NCI-H128 (cell line): Measurements from ENCODE around the gene GSTM2.

Experiments used
- DNase-seq: peaks from one replicate; lab custom pipeline; 2025; ENCODE audit not compliant: unreplicated experiment; lab: John Stamatoyannopoulos, UW

Gene GSTM2

DNA sequence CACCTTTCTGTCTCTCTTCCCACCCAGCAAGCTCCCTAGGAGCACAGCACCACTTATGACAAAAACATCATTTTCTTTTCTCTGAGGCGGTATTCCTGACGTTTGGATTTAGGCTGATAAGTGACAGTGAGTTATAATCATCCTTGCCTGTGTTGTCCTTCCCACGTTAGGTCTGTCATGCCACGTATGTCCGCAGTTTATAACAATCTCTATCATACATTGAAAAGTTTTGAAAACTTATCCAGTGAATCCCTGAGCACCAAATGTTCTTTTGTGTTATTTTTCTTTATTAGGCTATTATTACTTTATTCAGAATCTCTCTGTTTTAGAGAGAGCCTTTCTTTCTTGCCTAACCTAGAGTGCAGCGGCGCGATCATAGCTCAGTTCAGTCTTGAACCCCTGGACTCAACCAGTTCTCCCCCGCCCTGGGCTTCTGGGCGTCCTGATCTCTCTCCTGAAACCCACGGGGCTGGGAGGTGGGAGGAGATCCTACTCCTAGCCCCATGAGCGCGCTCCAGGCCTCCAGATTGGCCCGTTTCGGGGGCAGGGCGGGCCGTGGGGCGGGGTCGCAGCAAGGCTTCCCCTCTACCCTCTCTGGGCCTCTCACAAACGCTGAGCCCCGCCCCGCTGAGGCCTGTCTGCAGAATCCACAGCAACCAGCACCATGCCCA lies at the start of gene GSTM2:
GSTM2 (plus strand) TSS at position 606 of the 671 bp plus-strand sequence; CDS start at position 665, 59 bp downstream.
- DNase-seq, result no peak

DNA sequence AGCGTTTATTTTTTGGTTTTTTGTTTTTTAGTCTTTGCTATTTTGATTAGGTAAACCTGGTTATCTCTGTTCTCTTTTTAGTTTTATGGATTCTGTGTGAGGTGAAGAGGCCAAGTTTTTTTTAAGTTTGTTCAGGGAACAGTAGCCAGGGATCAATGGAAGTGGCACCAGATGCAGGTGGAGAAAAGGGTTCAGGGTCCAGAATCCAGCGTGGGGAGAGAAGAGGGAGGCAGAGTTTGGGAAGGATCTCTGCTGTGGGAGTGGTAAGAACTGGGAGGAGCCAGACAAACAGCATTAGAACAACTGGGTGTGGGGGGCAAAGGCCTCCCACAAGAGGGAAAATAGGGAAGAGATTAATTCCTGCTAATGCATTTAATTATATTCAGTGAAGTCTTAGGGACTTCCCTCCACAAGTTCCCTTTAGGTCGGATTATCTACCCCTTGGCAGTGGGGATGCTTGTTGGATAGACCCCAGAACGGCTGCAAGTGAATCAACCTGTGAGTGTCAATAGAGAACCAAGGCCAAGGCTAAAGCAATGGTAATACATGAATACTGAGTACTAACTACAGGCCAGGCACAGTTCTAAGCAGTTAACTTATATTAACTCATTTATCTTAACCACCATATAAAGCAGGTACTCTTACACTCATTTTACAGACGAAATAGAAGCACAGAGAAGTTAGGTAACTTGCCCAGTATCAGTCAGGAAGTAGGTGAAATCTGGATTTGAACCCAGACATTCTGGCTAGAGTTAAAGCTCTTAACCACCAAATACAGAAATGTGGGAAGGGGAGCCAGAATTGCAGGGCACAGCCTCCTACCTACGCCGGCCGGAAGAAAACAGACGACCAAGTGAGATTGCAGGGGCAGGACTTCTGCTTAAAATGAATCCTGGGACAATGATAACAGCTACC lies 48.9 kb upstream of the GSTM2 start:
- DNase-seq, result no peak

DNA sequence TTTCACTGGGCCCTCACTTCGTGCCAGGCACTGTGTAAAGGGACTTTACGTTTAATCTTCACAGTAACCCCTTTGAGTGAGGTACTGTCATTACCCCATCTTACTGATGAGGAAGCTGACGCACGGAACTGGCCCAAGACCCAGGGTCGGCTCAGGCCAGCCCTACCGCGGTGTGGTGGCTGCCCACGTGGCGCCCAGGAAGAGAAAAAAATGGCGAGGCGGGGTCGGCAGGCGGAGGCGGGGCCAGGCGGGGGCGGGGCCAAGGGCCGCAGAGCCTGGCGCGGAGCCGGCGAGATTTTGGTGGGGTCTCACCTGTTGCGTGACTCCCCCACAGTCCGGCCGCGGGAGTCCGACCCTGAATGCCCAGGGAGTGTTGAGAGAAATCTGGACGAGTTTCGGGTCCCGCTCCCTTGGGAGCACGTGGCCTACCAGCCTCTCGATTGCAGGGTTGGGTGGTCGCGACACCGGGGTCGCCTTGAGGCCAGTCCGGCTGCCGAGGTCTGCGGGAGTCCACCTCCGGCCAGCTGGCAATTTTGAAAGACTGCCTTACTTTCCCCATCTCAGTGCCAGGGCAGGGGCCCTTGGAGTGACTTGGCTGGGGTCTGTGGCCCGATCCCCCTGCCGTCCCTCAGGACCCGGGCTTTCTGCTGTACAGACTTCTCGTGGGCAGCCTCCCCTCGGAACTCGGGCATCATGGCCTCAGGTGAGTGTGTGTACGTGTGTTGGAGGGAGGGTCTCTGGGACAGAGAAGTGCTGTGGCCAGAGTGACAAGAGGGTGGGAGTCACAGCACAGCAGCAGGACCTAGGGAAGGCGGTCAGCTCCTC lies 48.1 kb upstream of the GSTM2 start, which contains the start of the genes AMPD2 and GNAT2:
AMPD2 (plus strand) TSS at position 262 of the 825 bp plus-strand sequence. CDS start 1,339 bp downstream, outside the sequence.
GNAT2 (minus strand) TSS at position 41 of the 825 bp plus-strand sequence. CDS start 6,746 bp downstream, outside the sequence.
- DNase-seq, result no peak

DNA sequence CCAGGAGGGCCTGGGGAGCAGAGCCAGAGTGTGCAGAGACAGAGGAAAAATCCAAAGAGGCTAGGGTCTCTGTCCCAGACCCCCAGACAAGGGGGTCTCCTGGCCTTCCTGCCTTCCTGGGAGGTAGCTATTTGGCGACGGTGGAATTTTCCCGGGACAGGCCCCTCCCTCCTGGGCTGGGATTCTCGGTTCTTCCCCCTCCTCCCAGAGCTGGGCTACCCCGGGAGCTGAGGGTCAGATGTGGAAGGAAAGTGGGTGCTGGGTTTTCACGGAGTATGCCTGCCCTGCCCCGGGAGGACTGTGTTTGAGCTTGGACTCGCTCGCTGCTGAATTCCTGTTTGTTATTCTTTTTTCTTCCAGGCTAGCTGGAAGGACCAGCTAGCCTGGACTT lies 47.5 kb upstream of the GSTM2 start:
- DNase-seq, result no peak

DNA sequence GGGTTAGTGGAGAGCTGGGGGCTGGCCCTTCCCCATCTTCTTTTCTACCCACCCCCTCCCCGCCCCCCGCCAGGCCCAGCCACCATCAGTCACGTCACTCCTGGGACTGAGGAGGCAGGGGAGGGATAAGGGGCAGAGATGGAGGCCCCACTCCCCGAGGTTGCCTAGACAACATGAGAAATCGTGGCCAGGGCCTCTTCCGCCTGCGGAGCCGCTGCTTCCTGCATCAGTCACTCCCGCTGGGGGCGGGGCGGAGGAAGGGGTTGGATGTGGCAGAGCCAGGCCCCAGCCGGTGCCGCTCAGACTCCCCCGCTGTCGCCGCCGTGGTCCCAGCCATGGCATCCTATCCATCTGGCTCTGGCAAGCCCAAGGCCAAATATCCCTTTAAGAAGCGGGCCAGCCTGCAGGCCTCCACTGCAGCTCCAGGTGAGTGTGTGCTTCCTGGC lies 47.0 kb upstream of the GSTM2 start:
- peak; percentile 79 for DNase-seq

DNA sequence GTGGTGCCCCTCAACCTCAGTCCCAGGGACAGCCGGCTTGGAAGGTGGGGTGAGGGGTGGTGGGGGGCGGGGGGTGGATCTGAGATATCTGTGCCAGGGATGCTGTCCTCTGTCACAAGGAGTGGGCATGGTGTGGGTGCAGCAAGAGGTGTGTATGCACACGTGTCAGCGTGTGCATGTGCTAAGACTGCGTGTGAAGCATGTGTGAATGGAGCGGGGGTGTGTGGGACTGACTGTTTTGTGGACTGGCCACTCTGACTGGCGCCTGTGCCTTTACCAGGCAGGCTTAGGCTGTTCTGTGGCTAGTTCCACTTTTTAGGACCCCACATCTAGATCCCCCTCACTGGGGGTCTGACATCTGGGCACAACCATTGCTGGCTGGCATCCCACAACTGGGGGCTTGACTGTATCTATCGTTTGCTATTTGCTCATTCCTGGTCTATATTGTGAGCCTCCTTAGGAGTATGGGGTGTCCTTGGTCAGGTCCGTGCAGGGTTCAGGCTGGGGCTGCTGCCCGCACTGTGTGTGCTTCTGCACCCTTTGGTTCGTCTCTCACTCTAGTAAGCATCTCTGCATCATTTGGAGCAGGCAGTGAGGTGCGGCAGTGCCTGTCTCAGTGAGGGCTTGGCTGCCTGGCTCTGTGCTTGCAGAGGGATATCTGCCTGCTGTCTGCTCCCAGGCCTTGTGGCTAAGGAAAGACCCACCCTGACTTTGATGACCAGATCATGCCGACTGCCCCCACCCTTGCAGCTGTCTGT lies 46.3 kb upstream of the GSTM2 start:
- DNase-seq, result no peak

DNA sequence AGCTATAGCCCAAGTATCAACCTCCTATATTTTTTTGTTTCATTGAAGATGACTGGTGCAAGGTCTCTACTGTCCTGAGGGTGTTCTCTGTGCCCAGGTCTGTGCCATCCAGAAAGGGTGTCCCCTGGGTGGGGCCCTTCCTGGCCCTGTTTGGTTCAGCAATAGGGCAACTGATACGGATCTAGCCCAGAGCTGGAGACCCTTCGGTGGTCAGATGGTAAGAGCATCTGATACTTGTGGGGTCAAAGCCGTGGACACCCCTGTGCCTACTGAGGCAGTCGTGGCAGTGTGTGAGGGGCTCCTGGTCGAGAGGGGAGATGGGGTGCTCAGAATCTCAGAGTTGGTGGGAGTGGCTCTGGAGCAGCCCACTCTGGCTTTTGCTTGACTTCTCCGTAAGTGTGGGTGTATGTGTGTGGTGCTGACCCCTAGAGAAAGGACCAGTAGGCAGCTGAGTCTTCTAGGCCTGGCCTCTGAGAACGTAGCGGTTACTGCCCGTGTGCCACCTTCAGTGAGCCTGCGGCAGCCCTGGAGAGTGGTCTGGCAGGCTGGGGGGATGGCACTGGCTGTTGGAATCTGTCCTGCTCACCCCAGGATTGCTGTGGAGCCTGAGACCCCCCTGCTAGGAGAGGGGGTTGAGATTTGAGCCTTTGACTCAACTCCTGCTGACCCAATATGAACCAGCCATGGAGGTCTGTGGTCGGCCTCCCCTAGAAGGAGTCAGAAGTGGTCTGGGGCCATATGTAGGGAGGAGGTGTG lies 45.5 kb upstream of the GSTM2 start:
- DNase-seq, result no peak

DNA sequence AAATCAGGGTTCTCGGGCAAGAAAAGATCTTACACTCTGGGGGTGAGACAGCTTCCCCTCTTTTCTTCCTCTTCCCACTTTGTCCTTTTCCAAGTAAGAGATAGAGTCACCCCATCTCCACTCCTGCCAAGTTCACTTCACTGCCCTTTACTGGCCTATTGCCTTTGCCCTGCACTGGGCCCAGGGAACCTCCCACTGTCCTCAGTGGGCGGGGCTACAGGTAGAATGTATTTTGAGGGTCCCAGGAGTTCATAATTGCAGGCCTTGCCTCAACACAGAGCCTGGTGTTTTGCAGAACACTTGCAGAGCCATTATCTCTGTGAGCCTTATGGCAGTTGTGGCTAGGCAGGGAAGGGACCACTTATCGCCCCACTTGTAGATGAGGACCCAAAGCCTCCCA lies 45.0 kb upstream of the GSTM2 start:
- DNase-seq, result no peak

DNA sequence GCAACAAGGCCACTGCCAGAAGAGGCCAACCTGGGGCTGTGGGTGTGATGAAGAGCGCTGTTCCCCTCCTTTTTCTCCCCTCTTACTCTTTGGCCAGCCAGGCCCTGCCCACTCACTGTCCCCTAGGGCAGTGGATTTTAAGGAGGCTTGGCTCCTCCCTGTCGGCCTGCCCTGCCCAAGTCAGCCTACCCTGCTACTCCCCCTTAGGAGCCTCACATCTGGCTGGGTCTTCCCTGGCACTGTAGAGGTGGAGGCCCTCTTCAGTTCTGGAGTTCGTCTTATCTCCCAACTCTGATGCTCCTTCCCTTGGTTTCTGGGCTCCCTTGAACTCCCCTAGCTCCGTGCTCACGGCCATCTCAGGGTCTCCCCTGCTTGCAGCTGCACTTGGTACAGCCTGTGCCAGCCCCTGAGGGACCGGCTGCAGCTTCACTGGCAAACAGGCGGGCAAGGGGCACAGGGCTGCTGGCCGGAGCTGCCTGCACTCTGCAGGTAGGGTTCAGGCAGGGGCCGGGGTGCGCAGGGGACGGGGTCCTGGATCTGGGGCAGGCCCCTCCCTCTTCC lies 44.2 kb upstream of the GSTM2 start:
- DNase-seq, result no peak

DNA sequence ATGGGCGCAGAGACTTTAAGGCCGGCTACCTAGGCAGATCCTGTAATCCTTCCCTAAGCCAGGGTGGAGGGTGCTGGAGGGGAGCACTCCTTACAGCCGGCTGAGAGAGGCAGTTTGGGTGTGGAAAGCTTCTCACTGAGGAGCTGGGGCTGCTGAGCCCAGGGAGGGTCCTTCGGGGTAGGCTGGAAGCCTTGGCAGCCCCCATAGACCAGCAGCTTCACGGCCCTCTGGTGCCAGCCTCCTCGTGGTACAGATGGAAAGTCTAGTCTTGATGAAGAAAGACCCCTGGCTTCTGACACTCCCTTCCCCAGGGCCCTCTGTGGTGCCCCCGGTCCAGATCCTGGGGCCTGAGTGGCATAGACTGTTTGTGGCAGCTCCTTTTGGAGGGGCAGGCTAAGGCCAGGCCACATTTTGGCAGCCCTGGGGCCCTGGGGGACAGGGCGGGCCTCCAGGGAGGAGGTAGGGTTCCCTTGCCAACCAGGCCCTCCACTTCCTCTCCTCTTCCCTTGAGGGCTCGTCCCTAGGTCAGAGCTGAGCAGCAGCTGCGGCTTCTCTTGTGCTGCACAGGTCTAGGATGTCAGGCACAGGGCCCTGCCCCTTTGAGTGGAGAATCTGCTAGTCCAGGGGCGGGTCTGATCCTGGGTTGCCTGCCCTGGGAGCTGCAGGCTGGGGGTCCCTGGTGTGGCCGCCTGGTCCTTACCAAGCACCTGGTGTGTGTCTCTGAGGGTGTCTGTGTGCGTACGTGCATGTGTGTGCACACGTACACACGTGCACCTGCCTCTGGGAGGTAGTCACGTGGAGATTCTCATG lies 43.5 kb upstream of the GSTM2 start:
- DNase-seq, result peak; percentile 41

DNA sequence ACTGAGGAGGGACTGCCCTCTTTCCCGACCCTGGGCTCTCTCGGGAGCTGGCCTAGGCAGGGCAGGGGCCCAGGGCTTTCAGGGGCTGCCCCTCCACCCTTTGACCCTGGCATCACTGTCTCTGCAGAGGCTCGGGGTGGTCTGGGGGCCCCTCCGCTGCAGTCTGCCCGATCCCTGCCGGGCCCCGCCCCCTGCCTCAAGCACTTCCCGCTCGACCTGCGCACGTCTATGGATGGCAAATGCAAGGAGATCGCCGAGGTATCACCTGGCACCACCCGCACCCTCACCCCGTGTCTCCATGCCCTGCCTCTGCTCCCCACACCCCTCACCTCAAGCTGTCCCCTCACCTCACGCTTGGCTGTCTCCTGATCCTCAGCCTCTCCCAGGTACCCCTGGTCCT lies 42.7 kb upstream of the GSTM2 start:
- DNase-seq, result no peak

DNA sequence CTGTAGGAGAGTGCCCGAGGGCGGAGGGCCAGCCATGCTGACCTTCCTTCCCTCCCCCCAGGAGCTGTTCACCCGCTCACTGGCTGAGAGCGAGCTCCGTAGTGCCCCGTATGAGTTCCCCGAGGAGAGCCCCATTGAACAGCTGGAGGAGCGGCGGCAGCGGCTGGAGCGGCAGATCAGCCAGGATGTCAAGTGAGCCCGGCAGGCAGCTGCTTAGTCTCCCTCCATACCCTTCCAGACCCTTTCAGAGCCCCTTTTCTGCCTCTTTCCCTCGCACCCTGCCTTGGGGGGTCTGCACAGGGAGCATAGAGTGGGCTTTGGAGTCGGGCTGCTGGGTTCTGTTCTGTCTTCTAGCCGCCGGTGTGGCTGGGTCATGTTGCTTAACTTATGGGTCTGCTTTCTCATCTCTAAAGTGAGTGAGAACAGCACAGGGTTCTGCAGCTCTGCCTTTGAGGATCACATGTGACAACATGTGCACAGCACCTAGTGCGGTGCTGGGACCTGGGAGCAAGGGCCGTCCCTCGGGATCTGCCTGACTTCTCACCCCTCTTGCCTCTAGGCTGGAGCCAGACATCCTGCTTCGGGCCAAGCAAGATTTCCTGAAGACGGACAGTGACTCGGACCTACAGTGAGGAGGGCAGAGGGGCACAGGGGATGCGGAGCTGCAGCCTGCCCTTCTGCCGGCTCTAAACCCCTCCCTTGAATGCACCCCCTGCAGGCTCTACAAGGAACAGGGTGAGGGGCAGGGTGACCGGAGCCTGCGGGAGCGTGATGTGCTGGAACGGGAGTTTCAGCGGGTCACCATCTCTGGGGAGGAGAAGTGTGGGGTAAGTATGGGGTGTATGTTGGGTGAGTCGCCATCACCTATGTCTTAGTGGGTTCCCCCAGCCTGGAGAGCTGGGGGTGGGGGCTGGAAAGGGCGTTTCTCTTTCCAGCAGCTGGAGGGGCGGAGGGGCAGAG lies 42.0 kb upstream of the GSTM2 start:
- DNase-seq, result no peak

DNA sequence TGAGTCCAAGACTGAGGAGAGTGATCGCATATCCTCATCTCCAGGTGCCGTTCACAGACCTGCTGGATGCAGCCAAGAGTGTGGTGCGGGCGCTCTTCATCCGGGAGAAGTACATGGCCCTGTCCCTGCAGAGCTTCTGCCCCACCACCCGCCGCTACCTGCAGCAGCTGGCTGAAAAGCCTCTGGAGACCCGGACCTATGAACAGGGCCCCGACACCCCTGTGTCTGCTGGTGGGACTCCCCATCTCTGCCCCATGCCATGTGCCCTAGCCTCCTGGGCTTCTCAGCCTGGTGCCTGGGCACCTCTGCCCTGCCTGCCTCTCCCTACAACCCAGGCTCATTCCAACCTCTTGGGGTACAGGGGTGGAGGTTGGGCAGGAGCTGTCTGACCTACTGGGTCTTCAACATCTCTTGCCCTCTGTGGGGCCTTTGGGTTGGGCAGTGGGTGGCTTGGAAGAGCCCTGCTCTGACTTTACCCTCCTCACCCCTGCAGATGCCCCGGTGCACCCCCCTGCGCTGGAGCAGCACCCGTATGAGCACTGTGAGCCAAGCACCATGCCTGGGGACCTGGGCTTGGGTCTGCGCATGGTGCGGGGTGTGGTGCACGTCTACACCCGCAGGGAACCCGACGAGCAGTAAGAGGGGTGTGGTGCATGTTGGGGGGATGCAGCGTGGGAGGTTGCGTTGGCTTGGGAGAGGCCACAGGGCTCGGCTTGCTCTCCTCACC lies 41.0 kb upstream of the GSTM2 start:
- DNase-seq, result no peak

DNA sequence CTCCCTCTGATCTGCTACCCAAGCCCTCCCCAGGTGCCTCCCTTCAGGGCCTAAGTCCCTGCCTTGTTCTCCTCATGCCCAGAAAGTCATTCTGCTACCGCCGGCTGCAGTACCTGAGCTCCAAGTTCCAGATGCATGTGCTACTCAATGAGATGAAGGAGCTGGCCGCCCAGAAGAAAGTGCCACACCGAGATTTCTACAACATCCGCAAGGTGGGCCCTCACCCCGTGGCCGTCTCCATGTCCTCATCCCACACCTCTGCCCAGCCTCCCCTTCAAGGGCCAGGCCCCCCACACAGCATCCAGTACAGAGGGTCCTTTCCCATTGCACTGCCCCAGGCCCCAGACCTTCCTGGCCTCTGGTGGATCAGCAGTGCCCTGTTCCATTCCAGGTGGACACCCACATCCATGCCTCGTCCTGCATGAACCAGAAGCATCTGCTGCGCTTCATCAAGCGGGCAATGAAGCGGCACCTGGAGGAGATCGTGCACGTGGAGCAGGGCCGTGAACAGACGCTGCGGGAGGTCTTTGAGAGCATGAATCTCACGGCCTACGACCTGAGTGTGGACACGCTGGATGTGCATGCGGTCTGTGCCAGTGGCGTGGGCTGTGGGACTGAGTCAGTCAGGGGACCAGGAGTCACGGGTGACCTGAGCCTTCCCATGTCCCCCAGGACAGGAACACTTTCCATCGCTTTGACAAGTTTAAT lies 40.0 kb upstream of the GSTM2 start:
- DNase-seq, result no peak

DNA sequence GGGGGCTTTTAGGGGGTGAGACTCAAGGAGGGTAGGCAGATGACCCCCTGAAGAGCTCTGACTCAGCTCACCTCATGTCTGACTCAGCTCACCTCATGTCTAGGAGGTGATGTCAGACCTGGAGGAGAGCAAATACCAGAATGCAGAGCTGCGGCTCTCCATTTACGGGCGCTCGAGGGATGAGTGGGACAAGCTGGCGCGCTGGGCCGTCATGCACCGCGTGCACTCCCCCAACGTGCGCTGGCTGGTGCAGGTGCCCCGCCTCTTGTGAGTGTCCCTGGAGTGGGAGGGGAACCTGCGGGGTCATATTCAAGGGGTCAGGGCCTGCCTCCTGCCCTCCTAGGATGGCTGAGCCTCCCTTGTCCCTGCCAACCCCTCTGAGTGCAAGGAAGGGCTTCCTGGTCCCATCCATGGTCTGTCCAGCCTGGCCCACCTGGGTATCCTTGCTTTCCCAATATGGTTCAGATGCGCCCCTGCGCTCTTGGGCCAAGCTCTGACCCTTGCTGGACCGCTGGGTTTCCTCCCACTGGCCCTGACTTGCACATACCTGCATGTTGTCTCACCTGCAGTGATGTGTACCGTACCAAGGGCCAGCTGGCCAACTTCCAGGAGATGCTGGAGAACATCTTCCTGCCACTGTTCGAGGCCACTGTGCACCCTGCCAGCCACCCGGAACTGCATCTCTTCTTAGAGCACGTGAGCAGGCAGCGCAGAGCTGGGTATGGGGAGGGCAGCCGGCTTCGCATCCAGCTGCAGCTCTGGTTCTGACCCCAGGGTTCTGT lies 39.1 kb upstream of the GSTM2 start:
- DNase-seq, result no peak
